HG02678 (cell line): ENCODE data around the gene EHBP1.
"Not testable (repeated sequence)": the region's sequence is repeated elsewhere in the genome, so short reads cannot be mapped to it uniquely, and the experiment has no call there.

ENCODE experiments used
- ATAC-seq: cut with Tn5 transposase; IDR thresholded peaks from one replicate; pipeline ENCODE4 v1.9.1; 2021; ENCODE audit warnings: mild to moderate bottlenecking, moderate library complexity; ENCODE audit not compliant: unreplicated experiment

Gene EHBP1

GRCh38 chr2:63058144-63058920 is 352.8 kb downstream of the EHBP1 start:
- ATAC-seq: no peak

GRCh38 chr2:63058921-63059792 is 353.6 kb downstream of the EHBP1 start:
- no peak for ATAC-seq

GRCh38 chr2:63059793-63060471 is 354.4 kb downstream of the EHBP1 start:
- ATAC-seq: no peak

GRCh38 chr2:63060472-63060991 is 355.0 kb downstream of the EHBP1 start:
- no peak for ATAC-seq

- no peak for ATAC-seq
Measured at GRCh38 chr2:63064197-63064596, 358.7 kb downstream of the EHBP1 start.

- no peak for ATAC-seq
Measured at GRCh38 chr2:63064661-63065060, 359.1 kb downstream of the EHBP1 start.

- no peak for ATAC-seq
Measured at GRCh38 chr2:63066265-63066664, 360.8 kb downstream of the EHBP1 start.

- no peak for ATAC-seq
Measured at GRCh38 chr2:63066838-63067237, 361.3 kb downstream of the EHBP1 start.

GRCh38 chr2:63071664-63072063 is 366.2 kb downstream of the EHBP1 start:
- ATAC-seq: no peak

GRCh38 chr2:63073994-63074393 is 368.5 kb downstream of the EHBP1 start:
- ATAC-seq: no peak

- ATAC-seq: not testable (repeated sequence)
Measured at GRCh38 chr2:63074399-63074798, 368.9 kb downstream of the EHBP1 start.

- no peak for ATAC-seq
Measured at GRCh38 chr2:63078852-63079606, 373.5 kb downstream of the EHBP1 start.

- ATAC-seq: no peak
Measured at GRCh38 chr2:63081404-63081803, 375.9 kb downstream of the EHBP1 start.

- ATAC-seq: no peak
Measured at GRCh38 chr2:63086687-63087086, 381.2 kb downstream of the EHBP1 start.

GRCh38 chr2:63092401-63092800 is 386.9 kb downstream of the EHBP1 start:
- no peak for ATAC-seq

- no peak for ATAC-seq
Measured at GRCh38 chr2:63092857-63093256, 387.3 kb downstream of the EHBP1 start.

- no peak for ATAC-seq
Measured at GRCh38 chr2:63093502-63093901, 388.0 kb downstream of the EHBP1 start.
